ENCODE results near the gene KCMF1.

The KCMF1 gene

DNA sequence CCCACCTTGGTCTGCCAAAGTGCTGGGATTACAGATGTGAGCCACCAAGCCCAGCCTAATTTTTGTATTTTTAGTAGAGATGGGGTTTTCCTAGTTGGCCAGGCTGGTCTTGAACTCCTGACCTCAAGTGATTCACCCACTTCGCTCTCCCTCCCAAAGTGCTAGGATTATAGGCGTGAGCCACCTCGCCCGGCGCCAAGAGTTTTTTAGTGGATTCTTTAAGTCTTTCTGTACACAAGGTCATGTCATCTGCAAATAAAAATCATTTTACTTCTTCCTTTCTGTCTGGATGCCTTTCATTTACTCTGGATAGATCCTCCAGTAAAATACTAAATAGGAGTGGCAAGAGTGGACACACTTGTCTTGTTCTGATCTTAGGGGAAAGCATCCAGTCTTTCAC, 61.7 kb downstream of the KCMF1 start:
- no peak for DNase-seq

- DNase-seq = no peak
Measured at GRCh38 chr2:85033388-85033787, 62.4 kb downstream of the KCMF1 start.

DNA sequence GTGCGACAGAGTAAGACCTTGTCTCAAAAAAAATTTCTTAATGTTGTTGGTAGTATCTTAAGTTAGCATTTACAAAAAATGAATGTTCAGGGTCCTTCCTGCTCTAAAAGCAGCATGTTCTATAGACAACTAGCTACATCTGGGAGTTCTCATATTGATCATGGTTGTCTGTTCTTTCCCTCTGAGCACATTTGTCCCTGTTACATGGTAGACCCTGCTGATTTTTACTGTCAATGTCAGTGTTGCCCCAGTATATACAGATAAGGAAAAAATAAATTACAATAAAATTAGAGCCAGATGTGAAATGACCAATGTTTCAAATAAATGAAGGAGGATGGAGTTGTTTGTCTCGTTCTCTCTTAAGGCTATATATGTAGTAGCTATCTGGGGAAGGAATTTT, 63.2 kb downstream of the KCMF1 start:
- DNase-seq = no peak

DNA sequence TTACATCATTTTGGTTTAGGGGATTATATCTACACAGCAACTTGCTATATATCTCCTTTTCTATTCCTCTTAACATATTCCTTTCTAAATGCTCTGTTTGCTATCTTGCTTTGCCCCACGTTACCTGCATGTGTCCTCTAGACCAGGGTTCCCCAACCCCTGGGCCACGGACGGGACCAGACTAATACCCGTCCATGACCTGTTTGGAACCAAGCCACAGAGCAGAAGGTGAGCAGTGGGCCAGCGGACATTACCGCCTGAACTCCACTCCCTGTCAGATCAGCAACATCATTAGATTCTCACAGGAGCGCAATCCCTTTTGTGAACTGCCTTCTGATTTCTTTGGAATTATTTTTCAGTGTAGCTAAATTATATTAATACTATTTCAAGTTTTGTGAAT, 66.7 kb downstream of the KCMF1 start:
- DNase-seq = no peak

DNA sequence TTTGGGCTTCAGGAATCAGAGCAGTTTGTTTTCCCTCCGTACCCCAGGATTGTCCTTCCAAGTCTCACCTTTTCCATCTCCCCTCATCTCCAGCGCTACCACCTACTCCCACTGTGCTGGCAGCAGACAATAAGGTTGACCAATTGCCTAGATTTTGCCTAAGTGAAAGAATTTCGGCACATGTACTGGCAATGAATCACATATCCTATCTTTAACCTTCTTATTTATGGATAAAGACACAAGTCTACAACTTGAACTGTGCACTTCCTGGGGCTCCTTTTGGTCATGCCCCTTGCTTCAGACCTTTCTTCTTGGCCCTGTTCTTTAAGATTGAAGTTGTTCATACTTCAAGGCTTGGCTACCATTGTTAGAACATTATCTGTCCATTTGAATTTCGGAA, 71.4 kb downstream of the KCMF1 start:
- no peak for DNase-seq

GRCh38 chr2:85048534-85048933, 77.6 kb downstream of the KCMF1 start:
- DNase-seq = no peak

GRCh38 chr2:85049236-85049635, 78.3 kb downstream of the KCMF1 start:
- DNase-seq = no peak

GRCh38 chr2:85053802-85054201, 82.8 kb downstream of the KCMF1 start:
- DNase-seq = no peak

- DNase-seq = no peak
Measured at GRCh38 chr2:85057226-85057962, 86.4 kb downstream of the KCMF1 start.

- DNase-seq = no peak
Measured at GRCh38 chr2:85061896-85062295, 90.9 kb downstream of the KCMF1 start.

GRCh38 chr2:85062565-85062964, 91.6 kb downstream of the KCMF1 start:
- no peak for DNase-seq

DNA sequence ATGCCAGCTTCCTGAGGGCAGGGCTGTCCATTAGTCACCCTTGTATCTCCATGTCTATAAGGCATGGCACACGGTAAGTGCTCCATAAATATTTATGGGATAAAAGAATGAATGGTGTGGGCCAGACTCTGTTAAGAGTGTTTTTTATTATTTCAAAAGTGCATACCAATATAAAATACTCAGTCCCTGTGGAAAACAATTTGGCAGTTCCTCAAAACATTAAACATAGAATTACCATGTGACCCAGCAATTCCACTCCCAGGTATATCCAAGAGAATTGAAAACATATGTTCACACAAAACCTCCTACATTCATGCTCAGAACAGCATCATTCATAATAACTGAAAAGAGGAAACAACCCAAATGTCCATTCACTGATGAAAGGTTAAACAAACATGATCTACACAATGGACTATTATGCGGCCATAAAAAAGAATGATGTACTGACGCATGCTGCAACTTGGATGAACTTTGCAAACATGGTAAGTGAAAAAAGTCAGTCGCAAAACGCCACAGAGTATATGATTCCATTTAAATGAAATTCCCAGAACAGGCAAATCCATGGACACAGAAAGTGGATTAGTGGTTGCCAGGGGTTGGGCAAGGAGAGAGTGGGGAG, 93.1 kb downstream of the KCMF1 start:
- DNase-seq = no peak

DNA sequence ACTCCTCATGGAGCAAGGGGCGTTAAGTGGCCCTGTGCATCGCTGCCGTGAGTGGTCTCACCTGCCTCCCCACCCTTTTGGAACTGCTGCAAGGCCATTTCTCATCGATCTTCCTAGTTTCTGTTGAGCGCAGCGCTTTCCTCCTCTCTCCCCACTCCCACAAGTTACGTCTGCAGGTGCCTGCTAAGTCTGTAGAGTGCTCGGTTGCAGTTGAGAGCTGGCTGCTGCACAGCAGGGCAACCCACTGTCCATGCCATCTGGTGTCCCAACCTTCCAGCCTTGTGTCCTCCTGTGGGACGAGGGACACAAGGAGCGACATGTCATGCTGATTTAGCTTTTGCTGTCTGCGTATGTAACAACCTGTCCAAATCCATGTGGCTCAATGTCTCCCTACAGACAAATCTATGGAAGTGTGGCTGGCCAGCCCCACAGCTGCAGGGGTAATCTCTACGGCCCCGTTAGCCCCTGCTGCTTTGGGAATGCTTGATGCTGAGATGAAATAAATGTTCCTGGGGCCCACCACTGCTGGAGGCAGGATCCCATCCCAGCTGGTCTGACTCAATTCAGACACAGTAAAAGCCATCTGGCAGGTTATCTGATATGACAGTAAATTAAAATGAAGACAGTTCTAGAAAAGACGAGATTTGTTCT, 94.1 kb downstream of the KCMF1 start:
- DNase-seq = no peak

- DNase-seq = no peak
Measured at GRCh38 chr2:85066006-85066740, 95.2 kb downstream of the KCMF1 start.

DNA sequence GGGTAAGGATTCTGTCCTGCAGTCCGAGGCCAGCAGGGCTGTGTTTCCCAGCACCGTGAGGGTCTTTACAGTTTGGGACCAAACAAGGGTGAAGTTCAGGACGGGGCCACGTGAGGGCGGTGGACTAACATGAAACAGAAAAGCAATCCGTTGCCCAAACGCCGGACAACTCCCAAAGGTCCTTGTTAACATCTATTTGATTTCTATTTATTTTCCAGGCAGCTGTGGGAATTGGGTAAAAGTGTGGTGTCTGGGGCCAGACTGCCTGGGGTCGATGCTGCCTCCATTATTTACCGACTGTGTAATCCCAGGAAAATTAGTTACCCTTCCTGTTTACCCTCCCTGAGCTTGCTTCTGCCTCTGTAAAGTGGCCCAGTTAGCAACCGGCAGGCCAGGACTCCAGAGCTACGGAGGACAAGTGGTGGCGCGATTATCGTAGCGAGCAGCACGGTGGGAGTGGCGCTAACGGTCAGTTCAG, 96.0 kb downstream of the KCMF1 start:
- DNase-seq = no peak

GRCh38 chr2:85071096-85071495, 100.1 kb downstream of the KCMF1 start:
- no peak for DNase-seq

GRCh38 chr2:85073033-85073432, 102.1 kb downstream of the KCMF1 start:
- no peak for DNase-seq

GRCh38 chr2:85076618-85077274, 105.8 kb downstream of the KCMF1 start:
- DNase-seq = no peak

DNA sequence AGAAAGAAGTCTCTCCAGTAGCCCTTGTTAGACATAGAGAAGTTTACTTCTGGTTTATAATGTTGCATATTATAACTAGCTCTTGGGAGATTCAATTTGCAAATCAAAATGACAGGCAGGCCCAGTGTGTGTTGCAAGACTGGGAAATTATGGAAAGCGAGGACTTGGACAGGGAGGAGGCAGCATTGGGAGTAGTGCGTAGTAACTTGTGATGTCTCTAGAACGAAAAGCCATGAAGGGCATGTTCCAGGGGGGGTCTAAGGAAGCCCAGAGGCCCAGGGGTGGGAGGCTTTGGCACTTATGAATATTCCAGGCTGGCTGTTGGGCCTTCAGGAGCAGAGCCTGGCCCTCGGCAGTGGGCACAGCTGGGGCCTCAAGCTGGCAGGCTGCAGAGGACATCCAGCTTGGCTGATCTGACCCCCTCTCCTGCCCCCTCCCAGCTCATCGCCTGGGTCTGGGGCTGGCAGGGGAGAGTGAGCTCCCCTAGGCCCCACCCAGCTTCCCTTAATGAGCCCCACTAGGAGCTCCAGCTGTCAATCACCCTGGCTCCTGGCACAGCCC, 107.0 kb downstream of the KCMF1 start:
- DNase-seq = no peak

GRCh38 chr2:85078536-85078935, 107.6 kb downstream of the KCMF1 start:
- DNase-seq = no peak

DNA sequence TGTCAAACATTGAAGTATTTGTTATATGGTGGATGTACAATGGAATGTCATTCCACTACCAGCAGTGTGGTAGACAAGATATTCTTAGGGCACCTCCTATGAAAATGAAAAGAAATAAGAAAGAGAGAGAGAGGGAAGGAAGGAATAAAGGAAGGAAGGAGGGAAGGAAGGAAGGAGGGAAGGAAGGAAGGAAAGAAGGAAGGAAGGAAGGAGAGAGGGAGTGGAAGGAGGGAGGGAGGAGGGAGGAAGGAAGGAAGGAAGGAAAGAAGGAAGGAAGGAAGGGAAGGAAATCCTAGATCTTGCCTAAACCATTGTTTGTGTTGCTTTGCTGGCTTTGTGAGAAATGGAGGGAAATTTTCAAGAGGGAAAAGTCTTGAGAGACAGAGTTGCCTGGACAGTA, 112.1 kb downstream of the KCMF1 start:
- DNase-seq = no peak

GRCh38 chr2:85085563-85085962, 114.6 kb downstream of the KCMF1 start:
- no peak for DNase-seq

DNA sequence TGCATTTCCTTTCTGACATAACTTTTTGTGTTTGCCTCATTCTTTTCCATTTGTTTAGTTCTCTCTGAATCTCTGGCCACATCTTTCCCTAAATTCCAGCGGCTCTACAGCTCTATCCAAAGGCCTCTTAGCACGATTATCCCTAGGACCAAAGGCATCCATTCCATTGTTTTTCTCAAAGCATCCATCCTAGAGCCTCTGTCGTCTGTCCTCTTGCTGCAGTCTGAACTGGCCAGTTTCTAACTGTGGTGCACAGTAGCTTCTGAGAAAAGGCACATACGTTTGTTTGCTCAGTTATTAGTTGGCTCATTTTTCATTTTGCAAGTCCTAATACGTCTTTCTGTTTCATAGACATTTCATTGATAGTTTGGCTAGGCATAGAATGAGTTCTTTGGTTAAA, 116.6 kb downstream of the KCMF1 start:
- DNase-seq = no peak
